ENCODE measurements around the gene DCPS. TPM values are rescaled to one million over a fixed set of nuclear protein-coding genes. Genes with fewer than 3 reads are reported as not detected.
A peak's percentile ranks its signal among the peaks of the same experiment; 100 is the strongest.

The DCPS gene
- total RNA-seq, 1 experiment from 2014 or later: 34.8 TPM

GRCh38 chr11:126280595-126280994 lies 23.3 kb upstream of the DCPS start:
- CTCF ChIA-PET: no interaction called here
- H3K36me3 ChIP-seq (ENCODE audit: control insufficient read depth, insufficient read depth, low read length): peaks cover 7% of the 10 kb centered on the region; the same call in 1 of the 2 replicates
- TF ChIP-seq SIN3A (IDR thresholded peaks at IDR 0.05; ENCODE audit: borderline replicate concordance, insufficient read depth, low read depth, low read length): no peak
- POLR2A ChIA-PET: no interaction called here
- H3K4me1 ChIP-seq (ENCODE audit: control insufficient read depth, insufficient read depth, low read length): peaks cover 11% of the 10 kb centered on the region; the same call in 1 of the 2 replicates
- H3K9me3 ChIP-seq (ENCODE audit: control insufficient read depth, insufficient read depth, low read depth, low read length): no peaks in the 10 kb centered on the region
- ATAC-seq: no peak
- DNase-seq (ENCODE audit: low read depth, low spot score): no peak
- in situ Hi-C loops (cut with HindIII; ENCODE audit: low pct_unique_long_range_greater_than_20kb, low sequenced_read_pairs) (no loop called here), intact Hi-C loops (cut with micrococcal nuclease; ENCODE audit: unreplicated experiment) (no loop called here)
- no peak overlapping the region for H3K4me3 ChIP-seq (ENCODE audit: low read depth in 2 of 2, low read length in 2 of 2)
- H3K27me3 ChIP-seq (ENCODE audit: control insufficient read depth, insufficient read depth, low read length): no peaks in the 10 kb centered on the region
- no TSS peak for BruUV-seq (replicated peaks)
- H3K27ac ChIP-seq (ENCODE audit: low read length): no peak overlapping the region

GRCh38 chr11:126281245-126281644 lies 22.6 kb upstream of the DCPS start:
- no peaks in the 10 kb centered on the region for H3K9me3 ChIP-seq (ENCODE audit: control insufficient read depth, insufficient read depth, low read depth, low read length)
- H3K4me3 ChIP-seq (ENCODE audit: low read depth in 2 of 2, low read length in 2 of 2): no peak overlapping the region
- DNase-seq (ENCODE audit: low read depth, low spot score) (no peak), ATAC-seq (no peak)
- peaks cover 11% of the 10 kb centered on the region; the same call in 1 of the 2 replicates for H3K4me1 ChIP-seq (ENCODE audit: control insufficient read depth, insufficient read depth, low read length)
- in situ Hi-C loops (cut with HindIII; ENCODE audit: low pct_unique_long_range_greater_than_20kb, low sequenced_read_pairs) (no loop called here), intact Hi-C loops (cut with micrococcal nuclease; ENCODE audit: unreplicated experiment) (no loop called here)
- no TSS peak for BruUV-seq (replicated peaks)
- TF ChIP-seq POLR2AphosphoS5 (IDR thresholded peaks at IDR 0.05; ENCODE audit: low read depth, low read length) (no peak), SIN3A (IDR thresholded peaks at IDR 0.05; ENCODE audit: borderline replicate concordance, insufficient read depth, low read depth, low read length) (no peak), TCF7L2 (IDR thresholded peaks at IDR 0.05; ENCODE audit: low read depth, low read length) (no peak), CTCF (IDR thresholded peaks at IDR 0.05) (no peak)
- H3K36me3 ChIP-seq (ENCODE audit: control insufficient read depth, insufficient read depth, low read length): peaks cover 3% of the 10 kb centered on the region; the same call in 1 of the 2 replicates
- H3K27ac ChIP-seq (ENCODE audit: low read length): no peak overlapping the region
- CTCF ChIA-PET: no interaction called here
- POLR2A ChIA-PET: no interaction called here
- no peaks in the 10 kb centered on the region for H3K27me3 ChIP-seq (ENCODE audit: control insufficient read depth, insufficient read depth, low read length)

- ChIA-PET CTCF (no interaction called here), POLR2A (no interaction called here)
- H3K27ac ChIP-seq (ENCODE audit: low read length): peak overlapping the region; percentile 78; the same call in 1 of the 2 replicates
- peaks cover 3% of the 10 kb centered on the region; the same call in 1 of the 2 replicates for H3K36me3 ChIP-seq (ENCODE audit: control insufficient read depth, insufficient read depth, low read length)
- ATAC-seq: no peak
- no peak for DNase-seq (ENCODE audit: low read depth, low spot score)
- peak overlapping the region in 1 of 2 experiments; percentile 97; a peak in 1 of 4 replicates for H3K4me3 ChIP-seq (ENCODE audit: low read depth in 2 of 2, low read length in 2 of 2)
- H3K9me3 ChIP-seq (ENCODE audit: control insufficient read depth, insufficient read depth, low read depth, low read length): no peaks in the 10 kb centered on the region
- intact Hi-C loops (cut with micrococcal nuclease; ENCODE audit: unreplicated experiment): no loop called here
- no peaks in the 10 kb centered on the region for H3K27me3 ChIP-seq (ENCODE audit: control insufficient read depth, insufficient read depth, low read length)
- no peak for TF ChIP-seq TCF7L2 (IDR thresholded peaks at IDR 0.05; ENCODE audit: low read depth, low read length)
- TF ChIP-seq CTCF (IDR thresholded peaks at IDR 0.05): no peak
- no peak for TF ChIP-seq REST (IDR thresholded peaks at IDR 0.05; ENCODE audit: insufficient read depth in 1 of 2, low read depth in 2 of 2, low read length in 1 of 2)
- no TSS peak for BruUV-seq (replicated peaks)
- H3K4me1 ChIP-seq (ENCODE audit: control insufficient read depth, insufficient read depth, low read length): peaks cover 11% of the 10 kb centered on the region; the same call in 1 of the 2 replicates
- in situ Hi-C loops (cut with HindIII; ENCODE audit: low pct_unique_long_range_greater_than_20kb, low sequenced_read_pairs): no loop called here
Observed at GRCh38 chr11:126281666-126282175, 22.1 kb upstream of the DCPS start.
